SK-N-MC (cell line): Measurements from ENCODE around the gene PPP3R1.

Source experiments
- EZH2 ChIP-seq: fragments of 200-600 bp; sonication (generic); IDR thresholded peaks from one replicate; pipeline ENCODE4 v1.6.1; 2017; ENCODE audit warnings: antibody characterized with exemption
- FOXP2 ChIP-seq: optimal IDR thresholded peaks from 2 replicates; pipeline ENCODE3; 2011; ENCODE audit warnings: mild to moderate bottlenecking, moderate library complexity; ENCODE audit not compliant: insufficient read depth; ENCODE audit errors: extremely low read length, control extremely low read depth

DNA sequence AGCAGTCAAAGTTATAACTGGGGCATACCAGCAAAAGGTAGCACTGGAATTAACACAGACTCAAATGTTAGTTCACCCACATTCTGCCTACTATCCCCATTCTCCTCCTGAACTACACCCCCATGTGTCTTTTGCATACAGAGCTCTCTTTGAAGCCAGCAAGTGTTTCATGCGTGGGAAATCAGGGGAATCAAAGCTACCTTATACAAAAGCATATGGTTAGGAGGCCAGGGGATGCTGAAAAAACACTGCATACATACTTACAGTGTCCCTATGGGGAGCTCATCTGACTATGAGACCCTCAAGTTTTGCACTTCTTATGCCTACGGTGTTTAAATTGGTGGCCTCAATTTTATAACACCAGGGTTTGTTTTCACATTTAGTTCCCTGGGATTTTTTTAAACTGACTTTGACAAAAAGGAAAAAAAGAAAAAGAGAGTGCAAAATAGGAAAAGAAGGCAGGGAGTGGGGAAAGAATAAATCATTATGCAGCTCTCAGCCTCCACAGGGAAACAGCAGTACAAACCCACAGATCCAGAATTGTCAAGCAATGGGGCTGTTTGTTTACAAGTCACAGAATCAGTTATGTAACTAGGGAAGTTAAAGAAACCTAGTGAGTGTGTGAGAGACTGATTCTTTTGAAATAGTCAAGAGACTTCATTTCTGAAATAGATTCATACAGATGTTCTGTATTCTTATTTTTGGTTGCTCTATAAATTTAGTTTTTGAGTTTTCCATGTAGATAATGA, 20.1 kb upstream of the PPP3R1 start:
- TF ChIP-seq EZH2 (no peak), FOXP2 (no peak)
